GM12878 (cell line): ENCODE results near the gene ATP10A. TPM values are rescaled to one million over a fixed set of nuclear protein-coding genes. Genes with fewer than 3 reads are reported as not detected.
"Not testable (repeated sequence)": the region's sequence is repeated elsewhere in the genome, so short reads cannot be mapped to it uniquely, and the experiment has no call there.

Source experiments
- ATAC-seq: fragments of 200-7000 bp; cut with Tn5 transposase; 3 replicates; pipeline ENCODE4 v1.9.1; 2020; ENCODE audit warnings: mild to moderate bottlenecking, moderate library complexity
- BruUV-seq: library from RNA; stranded (reverse); fragments of 400-500 nt; replicated peaks from 2 replicates; lab custom pipeline; 2021; lab: Mats Ljungman, UMichigan
- CTCF ChIA-PET: fragments of 300-600 bp; sonication (Branson Sonifier 250); formaldehyde crosslinking; extraction: SDS; loops from one replicate; lab custom pipeline; 2021; ENCODE audit warnings: inconsistent platforms; lab: Yijun Ruan, JAX
- POLR2A ChIA-PET: fragments of 350-600 bp; formaldehyde crosslinking; extraction: SDS; loops from one replicate; lab custom pipeline; 2021; ENCODE audit warnings: inconsistent platforms; lab: Charles Lee
- RAD21 ChIA-PET: fragments of 300-600 bp; sonication (Branson Sonifier 250); formaldehyde crosslinking; loops from one replicate; lab custom pipeline; 2023; ENCODE audit warnings: antibody characterized with exemption; ENCODE audit not compliant: unreplicated experiment; lab: Charles Lee
- SMC1A ChIA-PET: fragments of 300-600 bp; sonication (Branson Sonifier 250); formaldehyde crosslinking; loops from one replicate; lab custom pipeline; 2023; ENCODE audit not compliant: unreplicated experiment, uncharacterized antibody; lab: Charles Lee
- DNase-seq: peaks from one replicate; pipeline ENCODE4 v3.0.0-alpha.2; 2011; ENCODE audit warnings: low read depth, low spot score
- FAIRE-seq: peaks from 3 replicates; lab custom pipeline; 2011; peaks lifted over from hg19 to GRCh38; lab: Jason Lieb, UNC
- H2AFZ ChIP-seq: 2 replicates; pipeline ENCODE4 v1.6.0; 2011; ENCODE audit warnings: low read depth, low read length, control low read depth; ENCODE audit not compliant: control insufficient read depth
- H3K27ac ChIP-seq: 2 replicates; pipeline ENCODE4 v1.5.1; 2011; ENCODE audit warnings: control low read depth; ENCODE audit not compliant: control insufficient read depth, insufficient read depth
- H3K27me3 ChIP-seq, 2 experiments: replicated peaks in 1 of 2; 2 replicates each; pipeline versions ENCODE4 v1.6.0 to v1.6.1; 2011; ENCODE audit warnings: low read length in 1 of 2; ENCODE audit not compliant: control insufficient read depth in 2 of 2, insufficient read depth in 2 of 2
- H3K36me3 ChIP-seq, 2 experiments: 2 replicates each; pipeline ENCODE4 v1.5.1; 2011; ENCODE audit warnings: low read length in 1 of 2; ENCODE audit not compliant: control insufficient read depth in 2 of 2, insufficient read depth in 2 of 2
- H3K4me1 ChIP-seq: 2 replicates; pipeline ENCODE4 v1.6.1; 2011; ENCODE audit warnings: mild to moderate bottlenecking, low read length, moderate library complexity, mixed read lengths; ENCODE audit not compliant: control insufficient read depth, insufficient read depth
- H3K4me2 ChIP-seq: 2 replicates; pipeline ENCODE4 v1.6.0; 2011; ENCODE audit warnings: control low read depth; ENCODE audit not compliant: control insufficient read depth, insufficient read depth
- H3K4me3 ChIP-seq: fragments of 200-600 bp; sonication (generic); 2 replicates; pipeline ENCODE4 v1.5.1; 2016
- H3K79me2 ChIP-seq: 2 replicates; pipeline ENCODE4 v1.6.0; 2011; ENCODE audit warnings: low read length; ENCODE audit not compliant: control insufficient read depth, insufficient read depth
- H3K9ac ChIP-seq: 2 replicates; pipeline ENCODE4 v1.8.0; 2011; ENCODE audit warnings: low read length, control low read depth, mixed read lengths; ENCODE audit not compliant: control insufficient read depth, insufficient read depth
- H3K9me3 ChIP-seq: replicated peaks from 3 replicates; pipeline ENCODE4 v1.5.1; 2011; ENCODE audit warnings: mild to moderate bottlenecking, low read length; ENCODE audit not compliant: control insufficient read depth, insufficient read depth
- H4K20me1 ChIP-seq: 2 replicates; pipeline ENCODE4 v1.6.0; 2011; ENCODE audit not compliant: control insufficient read depth, insufficient read depth
- BHLHE40 ChIP-seq, 2 experiments: fragments of 450-650 bp in 1 of 2; IDR thresholded peaks; 2 replicates each; pipeline ENCODE4 v1.6.1; 2011 to 2017; ENCODE audit warnings: low read depth in 2 of 2, borderline replicate concordance in 1 of 2, improper control_type of control experiment in 1 of 2, low read length in 1 of 2, mild to moderate bottlenecking in 1 of 2
- CHD2 ChIP-seq: IDR thresholded peaks from 2 replicates; pipeline ENCODE4 v1.6.1; 2011; ENCODE audit warnings: low read depth, low read length, improper control_type of control experiment, borderline replicate concordance
- EED ChIP-seq: sonication (generic); IDR thresholded peaks from 2 replicates; pipeline ENCODE4 v1.6.1; 2016; ENCODE audit warnings: antibody characterized with exemption, low read depth
- ESRRA ChIP-seq: IDR thresholded peaks from 2 replicates; pipeline ENCODE4 v1.6.1; 2012; ENCODE audit warnings: mild to moderate bottlenecking, low read length, improper control_type of control experiment
- IRF4 ChIP-seq: IDR thresholded peaks from 2 replicates; pipeline ENCODE4 v1.6.1; 2011; ENCODE audit warnings: low read depth, low read length
- JUNB ChIP-seq: IDR thresholded peaks from 2 replicates; pipeline ENCODE4 v1.6.1; 2016; ENCODE audit warnings: antibody characterized with exemption, mild to moderate bottlenecking
- NFXL1 ChIP-seq: fragments of 450-650 bp; IDR thresholded peaks from 2 replicates; pipeline ENCODE4 v1.6.1; 2017; ENCODE audit warnings: antibody characterized with exemption, mild to moderate bottlenecking, borderline replicate concordance
- NFYB ChIP-seq: IDR thresholded peaks from 2 replicates; pipeline ENCODE4 v1.6.1; 2011; ENCODE audit warnings: low read depth, mild to moderate bottlenecking, low read length, improper control_type of control experiment, moderate library complexity; ENCODE audit not compliant: insufficient read depth
- NRF1 ChIP-seq: conservative IDR thresholded peaks from 2 replicates; pipeline ENCODE4 v1.6.1; 2011; ENCODE audit warnings: mild to moderate bottlenecking, low read depth, low read length, improper control_type of control experiment
- PML ChIP-seq: IDR thresholded peaks from 2 replicates; pipeline ENCODE4 v1.6.1; 2012; ENCODE audit warnings: low read length, inconsistent platforms
- RB1 ChIP-seq: fragments of 450-650 bp; formaldehyde crosslinking; IDR thresholded peaks from 2 replicates; pipeline ENCODE4 v1.6.1; 2017; ENCODE audit warnings: mild to moderate bottlenecking, borderline replicate concordance
- TCF3 ChIP-seq: IDR thresholded peaks from 2 replicates; pipeline ENCODE4 v1.6.1; 2012; ENCODE audit warnings: low read depth, mild to moderate bottlenecking, low read length, borderline replicate concordance; ENCODE audit not compliant: insufficient read depth
- WGBS: methylation state at CpG from one replicate; pipeline ENCODE4 v1.1.6; 2016; ENCODE audit warnings: low lambda C conversion rate; ENCODE audit not compliant: insufficient replicate concordance, insufficient coverage; ENCODE audit errors: missing lambda C conversion rate; 5-methylcytosine and 5-hydroxymethylcytosine counted together
- in situ Hi-C: fragments of 300-500 bp; cut with MboI; formaldehyde crosslinking; loops from 9 replicates; pipeline ENCODE4 v1.14.3; 2018; ENCODE audit warnings: mixed read lengths
- intact Hi-C: fragments of 100-400 bp; cut with micrococcal nuclease; formaldehyde crosslinking; loops from one replicate; pipeline ENCODE4 v1.14.2; 2022; ENCODE audit not compliant: unreplicated experiment
- polyA plus RNA-seq, 11 experiments: library from polyadenylated mRNA; depleted of rRNA in 4 of 11; unstranded in 6 of 11; stranded (reverse) in 5 of 11; fragments of >200 nt; fragmentation: Nextera tagmentation in 4 of 11; fragmentation: Illumina TruSeq in 1 of 11; extraction: Ambion mirVana in 4 of 11; extraction: Trizol in 1 of 11; gene quantifications; 1 replicate in 1 of 11; 2 replicates in 10 of 11; pipeline versions ENCODE4 v1.2.1 to v1.2.3, GENCODE V29; 2011 to 2016; ENCODE audit warnings: inconsistent platforms in 2 of 11, missing spikeins in 2 of 11, low read depth in 1 of 11
- total RNA-seq, 4 experiments: library from RNA; depleted of rRNA in 3 of 4; stranded (reverse); fragments of >200 nt in 3 of 4; fragmentation: Illumina TruSeq in 1 of 4; extraction: Trizol in 1 of 4; gene quantifications; 2 replicates each; pipeline versions ENCODE4 v1.2.1 to v1.2.3, GENCODE V29; 2013 to 2021
- TF ChIP-seq, protein P1 (sequence below): IDR thresholded peaks from 2 replicates; pipeline ENCODE4 v1.6.1; 2012; ENCODE audit warnings: low read depth, low read length, improper control_type of control experiment
- TF ChIP-seq, protein P2 (sequence below): fragments of 450-650 bp; formaldehyde crosslinking; IDR thresholded peaks from 2 replicates; pipeline ENCODE4 v1.4.0; 2022; ENCODE audit warnings: mild to moderate bottlenecking, moderate library complexity

Gene ATP10A
- total and polyA plus RNA-seq, 10 of the 15 experiments (the other 5 are each of a cell fraction or from before 2014, with no cell fraction given), result 0.04 to 1.5 (median 0.31) TPM; not detected in 2

DNA sequence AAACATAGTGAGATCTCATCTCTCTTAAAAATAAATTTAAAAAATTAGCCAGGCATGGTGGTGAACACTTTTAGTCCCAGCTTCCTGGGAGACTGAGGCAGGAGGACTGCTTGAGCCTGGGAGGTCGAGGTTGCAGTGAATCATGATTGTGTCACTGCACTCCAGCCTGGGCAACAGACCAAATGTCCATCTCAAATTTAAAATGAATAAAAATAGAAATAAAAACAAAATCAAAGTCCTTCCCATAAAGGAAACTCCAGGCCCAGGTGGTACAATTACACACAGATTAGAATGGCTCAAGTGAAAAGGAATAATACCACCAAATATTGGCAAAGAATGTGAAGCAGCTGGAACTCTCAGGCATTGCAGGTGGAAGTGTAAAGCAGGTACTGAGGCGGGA lies 19.3 kb upstream of the ATP10A start (continued):
- TF ChIP-seq TCF3 (no peak), BHLHE40 (IDR thresholded peaks at IDR 0.05; ENCODE audit: borderline replicate concordance in 1 of 2, low read depth in 2 of 2, low read length in 1 of 2) (no peak)

DNA sequence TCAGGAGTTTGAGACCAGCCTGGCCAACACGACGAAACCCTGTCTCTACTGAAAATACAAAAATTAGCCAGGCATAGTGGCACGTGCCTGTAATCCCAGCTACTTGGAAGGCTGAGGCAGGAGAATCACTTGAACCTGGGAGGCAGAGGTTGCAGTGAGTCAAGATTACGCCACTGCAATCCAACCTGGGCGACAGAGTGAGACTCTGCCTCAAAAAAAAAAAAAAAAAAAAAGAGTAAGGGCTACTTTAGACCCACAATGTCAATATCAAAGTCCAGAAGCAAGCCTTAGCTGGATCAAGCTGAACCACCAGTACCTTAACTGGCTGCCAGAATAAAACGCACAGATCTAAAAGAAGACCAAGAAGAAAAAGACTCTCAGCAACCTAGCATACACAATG lies 17.8 kb upstream of the ATP10A start:
- in situ Hi-C loops, result loop anchor here (10.0 kb wide), 1 partner anchor 64 kb away; no protein-coding TSS in a partner anchor

DNA sequence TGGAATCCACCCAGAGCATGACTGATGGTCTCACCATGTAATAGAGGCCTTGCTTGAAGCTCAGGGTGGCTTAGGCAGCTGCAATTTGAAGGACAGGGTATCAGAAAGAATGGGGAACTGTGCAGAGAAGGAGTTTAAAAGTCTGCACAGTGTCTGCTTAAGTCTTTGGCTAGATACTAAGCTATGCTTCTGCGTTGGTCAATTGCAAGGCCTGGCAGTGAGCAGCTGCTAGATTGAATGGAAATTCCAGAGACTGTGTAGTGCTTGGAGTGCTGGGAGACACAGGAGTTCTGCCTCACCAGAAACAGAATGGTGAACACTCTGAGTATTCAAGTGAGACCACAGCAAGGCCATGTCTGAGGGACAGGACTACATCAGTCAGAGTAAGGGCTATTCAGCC lies 17.3 kb upstream of the ATP10A start:
- BruUV-seq, result no TSS peak
- H3K79me2 ChIP-seq, result no peaks in the 10 kb centered on the region
- DNase-seq, result no peak
- H3K4me1 ChIP-seq, result no peaks in the 10 kb centered on the region
- intact Hi-C loops (no loop called here), in situ Hi-C loops (loop anchor here (10.0 kb wide), 1 partner anchor 64 kb away; no protein-coding TSS in a partner anchor)
- H3K27me3 ChIP-seq, result no peaks in the 10 kb centered on the region
- ATAC-seq, result no peak
- H2AFZ ChIP-seq, result no peak overlapping the region
- ChIA-PET POLR2A (no interaction called here), SMC1A (no interaction called here), RAD21 (no interaction called here), CTCF (no interaction called here)
- H3K4me2 ChIP-seq, result no peak overlapping the region
- 33% methylated on average over 1 of the region's 1 CpG for WGBS
- no peak overlapping the region for H3K4me3 ChIP-seq
- no peaks in the 10 kb centered on the region for H4K20me1 ChIP-seq
- FAIRE-seq, result no peak
- no peak overlapping the region for H3K9ac ChIP-seq
- no peak overlapping the region for H3K27ac ChIP-seq
- H3K9me3 ChIP-seq, result no peaks in the 10 kb centered on the region
- H3K36me3 ChIP-seq, result no peaks in the 10 kb centered on the region
- no peak for TF ChIP-seq IRF4
- no peak for TF ChIP-seq EED
- TF ChIP-seq JUNB, result no peak
- no peak for TF ChIP-seq NFXL1
- TF ChIP-seq NFYB, result no peak
- no peak for TF ChIP-seq ESRRA
- no peak for TF ChIP-seq PML
- TF ChIP-seq, protein P1, sequence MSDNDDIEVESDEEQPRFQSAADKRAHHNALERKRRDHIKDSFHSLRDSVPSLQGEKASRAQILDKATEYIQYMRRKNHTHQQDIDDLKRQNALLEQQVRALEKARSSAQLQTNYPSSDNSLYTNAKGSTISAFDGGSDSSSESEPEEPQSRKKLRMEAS, result no peak
- no peak for TF ChIP-seq RB1
- no peak for TF ChIP-seq NRF1
- no peak for TF ChIP-seq CHD2
- TF ChIP-seq, protein P2, sequence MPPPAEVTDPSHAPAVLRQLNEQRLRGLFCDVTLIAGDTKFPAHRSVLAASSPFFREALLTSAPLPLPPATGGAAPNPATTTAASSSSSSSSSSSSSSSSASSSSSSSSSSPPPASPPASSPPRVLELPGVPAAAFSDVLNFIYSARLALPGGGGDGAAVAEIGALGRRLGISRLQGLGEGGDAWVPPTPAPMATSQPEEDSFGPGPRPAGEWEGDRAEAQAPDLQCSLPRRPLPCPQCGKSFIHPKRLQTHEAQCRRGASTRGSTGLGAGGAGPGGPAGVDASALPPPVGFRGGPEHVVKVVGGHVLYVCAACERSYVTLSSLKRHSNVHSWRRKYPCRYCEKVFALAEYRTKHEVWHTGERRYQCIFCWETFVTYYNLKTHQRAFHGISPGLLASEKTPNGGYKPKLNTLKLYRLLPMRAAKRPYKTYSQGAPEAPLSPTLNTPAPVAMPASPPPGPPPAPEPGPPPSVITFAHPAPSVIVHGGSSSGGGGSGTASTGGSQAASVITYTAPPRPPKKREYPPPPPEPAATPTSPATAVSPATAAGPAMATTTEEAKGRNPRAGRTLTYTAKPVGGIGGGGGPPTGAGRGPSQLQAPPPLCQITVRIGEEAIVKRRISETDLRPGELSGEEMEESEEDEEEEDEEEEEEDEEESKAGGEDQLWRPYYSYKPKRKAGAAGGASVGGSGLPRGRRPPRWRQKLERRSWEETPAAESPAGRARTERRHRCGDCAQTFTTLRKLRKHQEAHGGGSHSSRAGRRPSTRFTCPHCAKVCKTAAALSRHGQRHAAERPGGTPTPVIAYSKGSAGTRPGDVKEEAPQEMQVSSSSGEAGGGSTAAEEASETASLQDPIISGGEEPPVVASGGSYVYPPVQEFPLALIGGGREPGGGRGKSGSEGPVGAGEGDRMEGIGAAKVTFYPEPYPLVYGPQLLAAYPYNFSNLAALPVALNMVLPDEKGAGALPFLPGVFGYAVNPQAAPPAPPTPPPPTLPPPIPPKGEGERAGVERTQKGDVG, result no peak

More for the DNA sequence above, 17.8 kb upstream of the ATP10A start:
- H3K9me3 ChIP-seq, BruUV-seq, H3K27ac ChIP-seq, FAIRE-seq, DNase-seq, ATAC-seq, H3K4me1 ChIP-seq, H3K79me2 ChIP-seq, RAD21 ChIA-PET, H4K20me1 ChIP-seq, intact Hi-C loops, H3K4me2 ChIP-seq, SMC1A ChIA-PET, POLR2A ChIA-PET, H3K4me3 ChIP-seq, H3K36me3 ChIP-seq, H2AFZ ChIP-seq, CTCF ChIA-PET, H3K27me3 ChIP-seq, H3K9ac ChIP-seq: not testable (repeated sequence)
- 26% methylated on average over 6 of the region's 6 CpGs for WGBS
